Adrenal gland (tissue), 12 donors: Measurements from ENCODE around the gene CD81. TPM values are rescaled to one million over a fixed set of nuclear protein-coding genes. Genes with fewer than 3 reads are reported as not detected.
A peak's percentile ranks its signal among the peaks of the same experiment; 100 is the strongest.

Experiments used
- DNase-seq, 7 donors: peaks; one replicate each; pipeline ENCODE4 v3.0.0-alpha.2; 2019 to 2020
- H3K27ac ChIP-seq, 5 donors: fragments of 200-600 bp; sonication (generic) in 4 of 5; 1 replicate in 3 of 5; 2 replicates in 2 of 5; pipeline versions ENCODE4 v1.5.1 to v1.8.0; 2016 to 2020; ENCODE audit warnings: mild to moderate bottlenecking in 1 of 5
- H3K27me3 ChIP-seq: fragments of 200-600 bp; 2 replicates; pipeline ENCODE4 v1.8.0; 2021
- H3K36me3 ChIP-seq, 2 donors: fragments of 200-600 bp; replicated peaks in 1 of 2; 1 replicate in 1 of 2; 2 replicates in 1 of 2; pipeline versions ENCODE4 v1.5.1 to v1.8.0; 2018 to 2022
- H3K4me1 ChIP-seq, 2 donors: fragments of 200-600 bp; replicated peaks in 1 of 2; 1 replicate in 1 of 2; 2 replicates in 1 of 2; pipeline versions ENCODE4 v1.5.1 to v1.8.0; 2018 to 2021
- H3K4me3 ChIP-seq, 4 donors: fragments of 200-600 bp; sonication (generic) in 3 of 4; one replicate each; pipeline ENCODE4 v1.5.1; 2016 to 2018
- H3K9me3 ChIP-seq, 3 donors: fragments of 200-600 bp; sonication (generic) in 1 of 3; replicated peaks in 1 of 3; 1 replicate in 2 of 3; 2 replicates in 1 of 3; pipeline versions ENCODE4 v1.5.1 to v1.8.0; 2016 to 2021
- POLR2A ChIP-seq, 2 donors: fragments of 450-650 bp; IDR thresholded peaks; one replicate each; pipeline ENCODE4 v1.6.1; 2017; ENCODE audit warnings: antibody characterized with exemption in 2 of 2, mild to moderate bottlenecking in 2 of 2, moderate library complexity in 1 of 2
- WGBS, 4 donors: extraction: QIAGEN DNeasy Blood & Tissue Kit in 2 of 4; methylation state at CpG; one replicate each; pipeline versions ENCODE4 v1.1.5 to v1.1.7; 2013 to 2017; 5-methylcytosine and 5-hydroxymethylcytosine counted together
- intact Hi-C, 2 donors: fragments of 100-400 bp; cut with DNase I; formaldehyde crosslinking; loops; one replicate each; pipeline versions ENCODE4 v1.14.1 to v1.15.0; 2022 to 2023
- polyA plus RNA-seq, 3 donors: library from polyadenylated mRNA; stranded (reverse); fragments of 200-250 nt in 2 of 3; fragments of 350-450 nt in 1 of 3; fragmentation: Illumina TruSeq in 1 of 3; extraction: RNeasy Lipid Tissue Mini Kit (QIAGEN cat#74804) in 1 of 3; gene quantifications; one replicate each; pipeline ENCODE4 v1.2.3, GENCODE V29; 2013 to 2014
- total RNA-seq, 9 donors: library from RNA; depleted of rRNA in 4 of 9; stranded (reverse); fragments of >200 nt in 4 of 9; fragments of 120-200 nt in 1 of 9; fragmentation: NEBNext Ultra II Directional in 1 of 9; extraction: Animal tissue kit (Norgen Biotek cat#: 25700) in 1 of 9; gene quantifications; one replicate each; pipeline versions ENCODE4 v1.1.0 to v1.2.4, GENCODE V29; 2013 to 2023
- TF ChIP-seq, protein P1 (sequence below), 6 experiments: fragments of 450-650 bp in 4 of 6; fragments of 200-600 bp in 2 of 6; sonication (generic) in 1 of 6; IDR thresholded peaks; 1 replicate in 5 of 6; 2 replicates in 1 of 6; pipeline versions ENCODE4 v1.5.1 to v1.8.0; 2016 to 2021; ENCODE audit warnings: antibody characterized with exemption in 6 of 6, mild to moderate bottlenecking in 2 of 6, moderate library complexity in 1 of 6
- donor health status: healthy with polysubstance abuse.
- donor health status: Bipolar disorder and iron deficiency.
- donor health status: DM: yes; HTN: yes; CAD: no.
- donor health status: DM: no; HTN: no; CAD: no.
- donor health status: DM: no; HTN: no; CAD: no.
- donor health status: DM: yes; HTN: yes; CAD: no.

Gene CD81
- total and polyA plus RNA-seq, 12 donors, result 40.9 to 444 (median 275) TPM

DNA sequence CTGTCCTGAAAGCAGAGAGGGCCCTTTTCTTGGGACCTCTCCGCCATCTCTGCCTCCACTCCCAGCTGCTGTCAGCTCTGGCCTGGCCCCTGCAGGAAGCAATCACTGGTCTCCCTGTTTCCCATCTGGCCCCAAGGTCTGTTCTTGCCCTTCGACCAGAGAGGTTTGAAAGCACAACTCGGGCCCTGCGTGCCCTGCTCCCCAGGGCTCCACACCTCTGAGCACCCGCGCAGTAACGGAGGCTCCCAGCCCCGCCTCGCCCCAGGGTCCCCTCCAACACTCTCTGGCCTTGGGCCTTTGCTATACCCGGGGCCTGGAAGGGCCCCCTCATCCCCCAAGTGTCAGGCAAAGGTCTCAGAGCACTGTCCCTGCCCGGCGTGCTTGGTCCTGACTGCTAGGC lies 7.8 kb upstream of the CD81 start:
- DNase-seq, result peak in 1 of 7 donors; percentile 3
- Histone ChIP-seq H3K36me3 (no peaks in the 10 kb centered on the region), H3K4me1 (no peaks in the 10 kb centered on the region), H3K27ac (no peak overlapping the region), H3K27me3 (no peaks in the 10 kb centered on the region), H3K4me3 (no peak overlapping the region), H3K9me3 (no peaks in the 10 kb centered on the region)
- 80 to 85% (median 83%) methylated on average over 11 to 12 of the region's 12 CpGs for WGBS, 4 donors
- no peak for TF ChIP-seq POLR2A (IDR thresholded peaks at IDR 0.05)
- TF ChIP-seq, protein P1, sequence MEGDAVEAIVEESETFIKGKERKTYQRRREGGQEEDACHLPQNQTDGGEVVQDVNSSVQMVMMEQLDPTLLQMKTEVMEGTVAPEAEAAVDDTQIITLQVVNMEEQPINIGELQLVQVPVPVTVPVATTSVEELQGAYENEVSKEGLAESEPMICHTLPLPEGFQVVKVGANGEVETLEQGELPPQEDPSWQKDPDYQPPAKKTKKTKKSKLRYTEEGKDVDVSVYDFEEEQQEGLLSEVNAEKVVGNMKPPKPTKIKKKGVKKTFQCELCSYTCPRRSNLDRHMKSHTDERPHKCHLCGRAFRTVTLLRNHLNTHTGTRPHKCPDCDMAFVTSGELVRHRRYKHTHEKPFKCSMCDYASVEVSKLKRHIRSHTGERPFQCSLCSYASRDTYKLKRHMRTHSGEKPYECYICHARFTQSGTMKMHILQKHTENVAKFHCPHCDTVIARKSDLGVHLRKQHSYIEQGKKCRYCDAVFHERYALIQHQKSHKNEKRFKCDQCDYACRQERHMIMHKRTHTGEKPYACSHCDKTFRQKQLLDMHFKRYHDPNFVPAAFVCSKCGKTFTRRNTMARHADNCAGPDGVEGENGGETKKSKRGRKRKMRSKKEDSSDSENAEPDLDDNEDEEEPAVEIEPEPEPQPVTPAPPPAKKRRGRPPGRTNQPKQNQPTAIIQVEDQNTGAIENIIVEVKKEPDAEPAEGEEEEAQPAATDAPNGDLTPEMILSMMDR (IDR thresholded peaks at IDR 0.05), result no peak
- intact Hi-C loops, result loop anchor here in 1 of 2 donors (5.0 kb wide), 1 partner anchor 57 kb away; no protein-coding TSS in a partner anchor

DNA sequence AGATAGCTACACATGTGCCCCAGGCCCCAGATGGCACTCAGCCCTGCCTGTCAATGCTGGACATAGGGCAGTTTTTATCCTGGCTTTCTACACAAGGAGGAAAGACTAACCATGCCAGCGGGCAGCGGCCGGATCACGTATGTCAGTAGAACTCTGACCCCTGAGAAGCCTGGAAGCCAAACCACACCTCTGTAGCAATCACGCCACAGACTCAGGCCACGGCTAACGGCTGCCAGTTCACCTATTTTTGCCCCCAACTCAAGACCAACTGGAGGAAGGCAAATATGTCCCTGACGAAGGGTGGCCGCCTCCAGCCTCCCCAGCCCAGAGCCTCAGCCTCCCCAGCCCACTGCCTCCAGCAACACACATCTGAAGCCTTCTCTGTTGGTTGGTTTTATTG lies 7.2 kb upstream of the CD81 start:
- no peaks in the 10 kb centered on the region for H3K27me3 ChIP-seq
- H3K36me3 ChIP-seq, result no peaks in the 10 kb centered on the region
- no peaks in the 10 kb centered on the region for H3K4me1 ChIP-seq
- DNase-seq, result peak in 1 of 7 donors; percentile 5
- intact Hi-C loops, result loop anchor here in 1 of 2 donors (5.0 kb wide), 1 partner anchor 58 kb away; no protein-coding TSS in a partner anchor
- TF ChIP-seq POLR2A (IDR thresholded peaks at IDR 0.05), result no peak
- TF ChIP-seq, protein P1 (IDR thresholded peaks at IDR 0.05), result no peak
- H3K4me3 ChIP-seq, result no peak overlapping the region
- WGBS, 4 donors, result 88 to 97% (median 91%) methylated on average over 9 of the region's 9 CpGs
- no peaks in the 10 kb centered on the region for H3K9me3 ChIP-seq
- no peak overlapping the region for H3K27ac ChIP-seq

DNA sequence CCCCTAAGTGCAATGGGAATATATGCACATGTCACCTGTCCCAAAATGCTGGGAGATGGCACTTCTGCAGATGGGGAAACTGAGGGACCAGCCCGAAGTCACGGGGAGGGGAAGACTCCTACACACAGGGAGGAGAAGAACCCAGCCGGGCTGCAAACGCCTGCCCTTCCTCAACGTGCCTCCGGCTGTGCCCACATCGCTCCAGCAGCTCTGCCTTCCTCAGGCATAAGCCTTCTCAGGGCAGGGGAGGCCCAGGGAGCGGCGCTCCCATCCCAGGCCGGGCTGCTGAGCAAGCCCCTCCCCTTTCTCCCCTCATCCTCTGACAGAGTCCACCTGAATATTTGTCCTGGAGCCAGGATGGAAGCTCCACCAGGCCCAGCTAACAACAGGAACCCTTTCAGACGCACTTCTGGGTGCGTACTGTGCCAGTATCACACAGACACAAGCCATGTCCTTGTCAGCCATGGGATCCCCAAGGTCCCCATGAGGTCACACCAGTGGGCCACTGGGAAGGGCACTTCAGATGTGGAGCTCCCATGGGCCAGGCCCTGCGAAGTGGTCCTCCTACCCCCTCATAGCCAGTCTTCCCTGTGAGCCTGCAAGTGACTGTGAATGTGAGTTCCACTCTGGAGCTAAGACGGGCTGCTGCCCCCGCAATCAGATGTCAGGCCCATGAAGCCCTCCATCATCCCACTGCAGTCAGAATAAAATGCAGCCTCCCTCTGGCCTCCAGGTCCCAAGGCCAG lies 2.5 kb upstream of the CD81 start:
- DNase-seq, result peak in 1 of 7 donors; percentile 8
- Histone ChIP-seq H3K4me1 (peaks cover 4 to 11% of the 10 kb centered on the region in 2 donors), H3K4me3 (no peak overlapping the region), H3K36me3 (no peaks in the 10 kb centered on the region), H3K9me3 (no peaks in the 10 kb centered on the region), H3K27me3 (no peaks in the 10 kb centered on the region), H3K27ac (no peak overlapping the region)
- intact Hi-C loops, result no loop called here
- whole genome bisulfite sequencing, 4 donors, result 90 to 93% (median 92%) methylated on average over 6 to 15 of the region's 15 CpGs
- no peak for TF ChIP-seq POLR2A (IDR thresholded peaks at IDR 0.05)
- TF ChIP-seq, protein P1 (IDR thresholded peaks at IDR 0.05), result no peak

DNA sequence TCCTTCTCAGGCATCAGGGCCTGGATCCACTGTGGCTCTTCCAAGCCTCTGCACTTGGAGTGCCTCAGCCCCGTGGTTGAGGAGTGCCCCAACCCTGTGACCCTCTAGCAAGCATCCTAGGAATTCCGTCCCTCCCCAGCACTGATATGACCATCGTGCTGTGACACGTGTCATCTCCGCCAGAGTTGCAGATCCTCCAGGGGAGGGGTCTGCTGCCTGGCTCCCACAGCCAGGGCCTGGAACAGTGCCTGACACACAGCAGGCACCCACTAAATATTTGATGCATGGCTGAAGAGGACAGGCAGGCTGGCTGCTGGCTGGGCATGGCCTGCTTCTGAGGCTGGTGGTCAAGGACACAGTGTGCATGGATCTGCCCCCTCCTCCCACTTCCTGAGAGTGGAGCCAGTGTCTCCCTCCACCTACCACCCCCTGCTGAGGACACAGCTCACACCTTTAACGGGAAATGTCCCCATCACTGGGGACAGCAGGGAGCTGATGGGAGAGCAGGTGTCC lies 1.7 kb upstream of the CD81 start:
- peak in 2 of 7 donors; percentile 7 to 15 for DNase-seq
- Histone ChIP-seq H3K4me1 (peaks cover 7 to 18% of the 10 kb centered on the region in 2 donors), H3K4me3 (no peak overlapping the region), H3K9me3 (no peaks in the 10 kb centered on the region), H3K36me3 (no peaks in the 10 kb centered on the region), H3K27ac (no peak overlapping the region), H3K27me3 (no peaks in the 10 kb centered on the region)
- intact Hi-C loops, result no loop called here
- TF ChIP-seq POLR2A (IDR thresholded peaks at IDR 0.05), result no peak
- TF ChIP-seq, protein P1 (IDR thresholded peaks at IDR 0.05), result no peak
- 36 to 75% (median 64%) methylated on average over 1 to 6 of the region's 6 CpGs for WGBS, 4 donors
